ENCODE measurements around the gene GIMAP1. TPM values are rescaled to one million over a fixed set of nuclear protein-coding genes. Genes with fewer than 3 reads are reported as not detected.
A peak's percentile ranks its signal among the peaks of the same experiment; 100 is the strongest.

GIMAP1 gene
- polyA plus RNA-seq, 1 of the 3 experiments (the other 2 are of a cell fraction): not detected

- no peaks in the 10 kb centered on the region for H3K36me3 ChIP-seq (replicated peaks in 1 of 2; ENCODE audit: control insufficient read depth in 1 of 2, insufficient read depth in 2 of 2, low read length in 1 of 2)
- CTCF ChIA-PET: interaction anchor here (0.7 to 2.3 kb wide), 9 partner anchors 9 to 290 kb away, joined by 3 to 5 read pairs (median 3); no protein-coding TSS in a partner anchor
- H3K9ac ChIP-seq: no peak overlapping the region
- no peaks in the 10 kb centered on the region; the same call in 1 of the 2 replicates for H3K27me3 ChIP-seq (ENCODE audit: insufficient read depth)
- no peaks in the 10 kb centered on the region for H3K9me2 ChIP-seq
- H2AFZ ChIP-seq (ENCODE audit: low read depth): no peak overlapping the region
- peaks cover 0 to 2% of the 10 kb centered on the region in 2 experiments; a peak in 1 of 4 replicates for H3K4me1 ChIP-seq (ENCODE audit: control insufficient read depth in 1 of 2, insufficient read depth in 2 of 2, low read depth in 1 of 2, low read length in 1 of 2)
- TF ChIP-seq GATA2 (CRISPR knock-in tag; IDR thresholded peaks at IDR 0.05): no peak
- TF ChIP-seq SMC3 (IDR thresholded peaks at IDR 0.05; ENCODE audit: low read depth, low read length): 0 out of 2 replicates have a peak, but pooled peaks have one; percentile 7
- TF ChIP-seq JUND (IDR thresholded peaks at IDR 0.05): no peak
- TF ChIP-seq MAX (IDR thresholded peaks at IDR 0.05; ENCODE audit: low read depth): no peak
- TF ChIP-seq FOSL2 (IDR thresholded peaks at IDR 0.05; ENCODE audit: borderline replicate concordance, low read depth): no peak
- TF ChIP-seq USF2 (IDR thresholded peaks at IDR 0.05; ENCODE audit: borderline replicate concordance, low read depth, low read length): no peak
- TF ChIP-seq REST (IDR thresholded peaks at IDR 0.05; ENCODE audit: low read depth, low read length): no peak
- peak; percentile 39 for TF ChIP-seq RAD21 (IDR thresholded peaks at IDR 0.05; ENCODE audit: low read length)
- no peak for TF ChIP-seq TCF12 (IDR thresholded peaks at IDR 0.05)
- no peak for TF ChIP-seq GABPA (IDR thresholded peaks at IDR 0.05; ENCODE audit: low read depth)
- TF ChIP-seq CHD2 (IDR thresholded peaks at IDR 0.05; ENCODE audit: low read length, partially characterized antibody): no peak
- no peak for TF ChIP-seq MXI1 (IDR thresholded peaks at IDR 0.05; ENCODE audit: low read depth, low read length)
- no peak for TF ChIP-seq RXRA (IDR thresholded peaks at IDR 0.05; ENCODE audit: borderline replicate concordance, low read depth)
- H3K79me2 ChIP-seq (ENCODE audit: insufficient read depth): no peaks in the 10 kb centered on the region
- H3K4me3 ChIP-seq (ENCODE audit: low read depth in 2 of 2, low read length in 1 of 2): no peak overlapping the region
- no peaks in the 10 kb centered on the region for H3F3A ChIP-seq (replicated peaks; ENCODE audit: insufficient read depth)
- no peaks in the 10 kb centered on the region for H3K9me3 ChIP-seq
- no peaks in the 10 kb centered on the region for H4K20me1 ChIP-seq (ENCODE audit: insufficient read depth)
- DNase-seq: no peak
- H3K27ac ChIP-seq (ENCODE audit: low read depth in 2 of 2, low read length in 1 of 2): no peak overlapping the region
- H3K4me2 ChIP-seq: no peak overlapping the region
- POLR2A ChIA-PET: no interaction called here
Measured at GRCh38 chr7:150739033-150739432, 22.6 kb downstream of the GIMAP1 start.

- Histone ChIP-seq H2AFZ (ENCODE audit: low read depth) (no peak overlapping the region), H3K9me3 (no peaks in the 10 kb centered on the region), H4K20me1 (ENCODE audit: insufficient read depth) (no peaks in the 10 kb centered on the region), H3F3A (replicated peaks; ENCODE audit: insufficient read depth) (no peaks in the 10 kb centered on the region), H3K9ac (no peak overlapping the region), H3K36me3 (replicated peaks in 1 of 2; ENCODE audit: control insufficient read depth in 1 of 2, insufficient read depth in 2 of 2, low read length in 1 of 2) (no peaks in the 10 kb centered on the region), H3K79me2 (ENCODE audit: insufficient read depth) (no peaks in the 10 kb centered on the region), H3K27ac (ENCODE audit: low read depth in 2 of 2, low read length in 1 of 2) (no peak overlapping the region), H3K27me3 (ENCODE audit: insufficient read depth) (no peaks in the 10 kb centered on the region; the same call in 1 of the 2 replicates), H3K4me3 (ENCODE audit: low read depth in 2 of 2, low read length in 1 of 2) (no peak overlapping the region), H3K4me1 (ENCODE audit: control insufficient read depth in 1 of 2, insufficient read depth in 2 of 2, low read depth in 1 of 2, low read length in 1 of 2) (peaks cover 0 to 2% of the 10 kb centered on the region in 2 experiments; a peak in 1 of 4 replicates), H3K4me2 (no peak overlapping the region), H3K9me2 (no peaks in the 10 kb centered on the region)
- WGBS (ENCODE audit: low lambda C conversion rate): 26% methylated on average over 10 of the region's 10 CpGs
- ChIA-PET CTCF (interaction anchor here (1.0 kb wide), 1 partner anchor 249 kb away, joined by 3 read pairs; no protein-coding TSS in a partner anchor), POLR2A (no interaction called here)
- no peak for DNase-seq
- TF ChIP-seq YY1 (IDR thresholded peaks at IDR 0.05; ENCODE audit: low read depth): no peak
- no peak for TF ChIP-seq SMC3 (IDR thresholded peaks at IDR 0.05; ENCODE audit: low read depth, low read length)
- TF ChIP-seq CHD2 (IDR thresholded peaks at IDR 0.05; ENCODE audit: low read length, partially characterized antibody): no peak
- no peak for TF ChIP-seq GATA2 (CRISPR knock-in tag; IDR thresholded peaks at IDR 0.05)
Measured at GRCh38 chr7:150740053-150740452, 23.6 kb downstream of the GIMAP1 start.

All from SK-N-SH (cell line).